ENCODE data around the gene TSHZ2.

GRCh38 chr20:53488775-53489272 is 516.7 kb downstream of the TSHZ2 start:
- TF ChIP-seq GATA3 (IDR thresholded peaks at IDR 0.05; ENCODE audit: low read depth, low read length) (no peak), GATA2 (IDR thresholded peaks at IDR 0.05; ENCODE audit: low read depth, low read length) (no peak)
